Measurements from ENCODE around the gene ADCYAP1.

Gene ADCYAP1

DNA sequence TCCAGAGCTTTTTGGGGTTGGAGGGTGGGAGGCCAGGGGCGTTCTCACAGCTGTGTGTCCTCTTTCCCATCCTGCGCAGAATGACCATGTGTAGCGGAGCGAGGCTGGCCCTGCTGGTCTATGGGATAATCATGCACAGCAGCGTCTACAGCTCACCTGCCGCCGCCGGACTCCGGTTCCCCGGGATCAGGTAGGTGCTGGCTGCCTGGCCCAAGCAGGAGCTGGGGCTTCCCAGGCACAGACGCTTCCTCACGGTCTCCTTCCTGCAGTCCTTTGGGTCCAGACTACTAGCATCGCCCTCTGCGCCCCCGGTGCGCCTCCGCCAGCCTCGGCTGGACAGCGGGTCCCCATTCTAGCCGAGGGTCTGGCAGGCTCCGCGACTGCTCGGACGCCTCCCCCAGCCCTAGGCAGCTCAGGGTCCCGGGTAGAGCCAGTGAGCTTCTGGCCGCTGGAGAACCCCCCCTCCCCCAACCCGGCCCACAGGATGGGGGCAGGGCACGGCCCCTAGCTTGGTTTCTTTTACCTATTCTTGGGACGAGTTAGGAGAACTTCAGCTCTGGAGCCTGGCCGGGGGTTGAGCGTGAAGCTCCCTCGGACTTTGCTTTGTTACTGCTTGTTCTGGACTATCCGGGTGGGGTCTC, 756 bp downstream of the ADCYAP1 start:
- no peak overlapping the region for H3K27ac ChIP-seq (ENCODE audit: low read depth, low read length)
- H3F3A ChIP-seq (ENCODE audit: control insufficient read depth, insufficient read depth), result no peaks in the 10 kb centered on the region
- H3K27me3 ChIP-seq (ENCODE audit: control insufficient read depth, low read length), result no peaks in the 10 kb centered on the region
- H3K4me3 ChIP-seq (ENCODE audit: low read length), result no peak overlapping the region
- H3K9me2 ChIP-seq (replicated peaks; ENCODE audit: control insufficient read depth, low read length), result no peaks in the 10 kb centered on the region
- H3K9me3 ChIP-seq (ENCODE audit: control insufficient read depth, insufficient read depth, low read length), result peaks cover 13% of the 10 kb centered on the region; the same call in 1 of the 2 replicates
- H3K79me2 ChIP-seq (ENCODE audit: control insufficient read depth, low read length), result no peaks in the 10 kb centered on the region
- no peaks in the 10 kb centered on the region for H3K4me1 ChIP-seq (ENCODE audit: control insufficient read depth, low read length)
- no peaks in the 10 kb centered on the region for H4K20me1 ChIP-seq (ENCODE audit: control insufficient read depth, insufficient read depth, low read depth, low read length)
- TF ChIP-seq, protein P1, sequence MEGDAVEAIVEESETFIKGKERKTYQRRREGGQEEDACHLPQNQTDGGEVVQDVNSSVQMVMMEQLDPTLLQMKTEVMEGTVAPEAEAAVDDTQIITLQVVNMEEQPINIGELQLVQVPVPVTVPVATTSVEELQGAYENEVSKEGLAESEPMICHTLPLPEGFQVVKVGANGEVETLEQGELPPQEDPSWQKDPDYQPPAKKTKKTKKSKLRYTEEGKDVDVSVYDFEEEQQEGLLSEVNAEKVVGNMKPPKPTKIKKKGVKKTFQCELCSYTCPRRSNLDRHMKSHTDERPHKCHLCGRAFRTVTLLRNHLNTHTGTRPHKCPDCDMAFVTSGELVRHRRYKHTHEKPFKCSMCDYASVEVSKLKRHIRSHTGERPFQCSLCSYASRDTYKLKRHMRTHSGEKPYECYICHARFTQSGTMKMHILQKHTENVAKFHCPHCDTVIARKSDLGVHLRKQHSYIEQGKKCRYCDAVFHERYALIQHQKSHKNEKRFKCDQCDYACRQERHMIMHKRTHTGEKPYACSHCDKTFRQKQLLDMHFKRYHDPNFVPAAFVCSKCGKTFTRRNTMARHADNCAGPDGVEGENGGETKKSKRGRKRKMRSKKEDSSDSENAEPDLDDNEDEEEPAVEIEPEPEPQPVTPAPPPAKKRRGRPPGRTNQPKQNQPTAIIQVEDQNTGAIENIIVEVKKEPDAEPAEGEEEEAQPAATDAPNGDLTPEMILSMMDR (IDR thresholded peaks at IDR 0.05; ENCODE audit: low read depth, low read length, poor library complexity, severe bottlenecking), result no peak
- TF ChIP-seq EZH2phosphoT487 (IDR thresholded peaks at IDR 0.05; ENCODE audit: borderline replicate concordance, low read length), result no peak
- no peaks in the 10 kb centered on the region for H3K36me3 ChIP-seq (ENCODE audit: control insufficient read depth, low read length)
- no peak overlapping the region for H3K4me2 ChIP-seq (ENCODE audit: low read length)

DNA sequence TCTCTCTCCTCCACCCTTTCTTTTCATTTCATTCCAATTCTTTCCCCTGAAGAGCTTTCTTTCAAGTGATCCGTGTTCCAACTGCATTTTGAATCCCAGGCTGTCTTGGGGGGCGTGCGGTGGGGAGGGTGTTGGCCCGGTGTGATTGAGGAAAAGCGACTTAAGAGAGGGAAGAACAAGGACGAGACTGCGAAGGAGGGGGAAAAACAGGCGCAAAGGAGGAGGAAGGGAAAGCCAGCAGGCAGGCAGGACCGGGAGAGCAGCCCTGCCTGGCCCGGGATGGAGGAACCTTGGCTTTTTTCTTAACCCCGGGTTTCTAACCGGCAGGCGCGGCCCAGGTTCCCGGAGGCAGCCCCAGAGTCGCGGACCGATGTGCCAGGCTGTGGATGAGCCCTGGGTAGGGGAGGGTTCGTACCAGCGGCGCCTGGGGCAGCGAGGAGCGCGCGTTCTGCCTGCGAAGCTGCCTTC, 1.3 kb downstream of the ADCYAP1 start:
- no peak for TF ChIP-seq EZH2phosphoT487 (IDR thresholded peaks at IDR 0.05; ENCODE audit: borderline replicate concordance, low read length)
- TF ChIP-seq, protein P1 (IDR thresholded peaks at IDR 0.05; ENCODE audit: low read depth, low read length, poor library complexity, severe bottlenecking), result no peak
- no peaks in the 10 kb centered on the region for H3K79me2 ChIP-seq (ENCODE audit: control insufficient read depth, low read length)
- H3K36me3 ChIP-seq (ENCODE audit: control insufficient read depth, low read length), result no peaks in the 10 kb centered on the region
- H3K4me1 ChIP-seq (ENCODE audit: control insufficient read depth, low read length), result no peaks in the 10 kb centered on the region
- H3K27me3 ChIP-seq (ENCODE audit: control insufficient read depth, low read length), result no peaks in the 10 kb centered on the region
- H3K9me2 ChIP-seq (replicated peaks; ENCODE audit: control insufficient read depth, low read length), result no peaks in the 10 kb centered on the region
- H4K20me1 ChIP-seq (ENCODE audit: control insufficient read depth, insufficient read depth, low read depth, low read length), result no peaks in the 10 kb centered on the region
- H3K4me3 ChIP-seq (ENCODE audit: low read length), result no peak overlapping the region
- H3K27ac ChIP-seq (ENCODE audit: low read depth, low read length), result no peak overlapping the region
- no peaks in the 10 kb centered on the region for H3F3A ChIP-seq (ENCODE audit: control insufficient read depth, insufficient read depth)
- no peak overlapping the region for H3K4me2 ChIP-seq (ENCODE audit: low read length)
- peaks cover 13% of the 10 kb centered on the region; the same call in 1 of the 2 replicates for H3K9me3 ChIP-seq (ENCODE audit: control insufficient read depth, insufficient read depth, low read length)

DNA sequence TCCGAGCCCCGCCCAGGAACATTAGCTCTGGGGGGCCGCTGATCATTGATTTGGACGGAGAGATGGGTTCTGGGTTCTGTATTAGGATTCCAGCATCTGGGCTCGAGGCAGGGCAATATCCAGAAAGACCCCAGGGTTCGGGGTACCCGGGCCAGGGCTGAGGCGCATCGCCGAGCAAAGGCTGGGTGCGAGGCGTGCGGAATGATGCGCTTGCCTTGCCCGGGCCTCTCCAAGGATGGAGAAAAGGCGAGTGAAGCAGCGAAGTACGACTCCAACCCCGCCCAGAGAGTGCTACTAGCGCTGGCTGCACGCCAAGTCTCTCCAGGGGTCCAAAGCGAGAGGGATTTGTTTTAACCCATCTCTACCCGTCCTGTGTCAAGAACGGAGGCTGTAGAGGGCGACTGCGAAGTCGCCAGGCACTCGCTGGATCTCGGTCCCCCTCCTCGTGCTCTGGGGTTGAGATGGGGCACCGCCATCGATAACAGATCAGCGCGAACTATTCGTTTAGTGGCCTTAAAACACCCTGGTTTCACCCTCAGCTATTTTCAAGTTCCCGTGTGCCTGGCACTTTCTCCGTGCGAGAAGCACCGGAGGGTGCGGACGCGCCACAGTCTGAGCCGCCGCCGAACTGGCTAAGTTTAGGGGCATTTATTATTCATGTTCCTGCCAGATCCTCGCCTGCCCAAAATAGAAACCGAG, 1.9 kb downstream of the ADCYAP1 start:
- Histone ChIP-seq H3K9me3 (ENCODE audit: control insufficient read depth, insufficient read depth, low read length) (peaks cover 13% of the 10 kb centered on the region; the same call in 1 of the 2 replicates), H3K4me3 (ENCODE audit: low read length) (no peak overlapping the region), H3K4me2 (ENCODE audit: low read length) (no peak overlapping the region), H3K36me3 (ENCODE audit: control insufficient read depth, low read length) (no peaks in the 10 kb centered on the region), H3K27me3 (ENCODE audit: control insufficient read depth, low read length) (no peaks in the 10 kb centered on the region), H3K79me2 (ENCODE audit: control insufficient read depth, low read length) (no peaks in the 10 kb centered on the region), H3K9me2 (replicated peaks; ENCODE audit: control insufficient read depth, low read length) (no peaks in the 10 kb centered on the region), H3K4me1 (ENCODE audit: control insufficient read depth, low read length) (no peaks in the 10 kb centered on the region), H3F3A (ENCODE audit: control insufficient read depth, insufficient read depth) (no peaks in the 10 kb centered on the region), H4K20me1 (ENCODE audit: control insufficient read depth, insufficient read depth, low read depth, low read length) (no peaks in the 10 kb centered on the region), H3K27ac (ENCODE audit: low read depth, low read length) (no peak overlapping the region)
- TF ChIP-seq, protein P1 (IDR thresholded peaks at IDR 0.05; ENCODE audit: low read depth, low read length, poor library complexity, severe bottlenecking), result no peak
- TF ChIP-seq EZH2phosphoT487 (IDR thresholded peaks at IDR 0.05; ENCODE audit: borderline replicate concordance, low read length), result no peak
